Mucosa of descending colon (tissue), 3 donors: ENCODE measurements around the gene MAVS. TPM values are rescaled to one million over a fixed set of nuclear protein-coding genes. Genes with fewer than 3 reads are reported as not detected.

Source experiments
- ATAC-seq: fragments of 200-7000 bp; cut with Tn5 transposase; one replicate; pipeline ENCODE4 v1.9.1; 2020; ENCODE audit warnings: mild to moderate bottlenecking, moderate library complexity
- DNase-seq, 3 donors: peaks; one replicate each; pipeline ENCODE4 v3.0.0-alpha.2; 2020
- H3K36me3 ChIP-seq: fragments of 200-600 bp; one replicate; pipeline ENCODE4 v1.8.0; 2021; ENCODE audit warnings: low read depth, mild to moderate bottlenecking
- H3K4me1 ChIP-seq: fragments of 200-600 bp; one replicate; pipeline ENCODE4 v1.8.0; 2021; ENCODE audit warnings: low read depth, mild to moderate bottlenecking
- H3K4me3 ChIP-seq: fragments of 200-600 bp; one replicate; pipeline ENCODE4 v1.8.0; 2021; ENCODE audit warnings: mild to moderate bottlenecking
- H3K9me3 ChIP-seq: fragments of 200-600 bp; one replicate; pipeline ENCODE4 v1.8.0; 2021; ENCODE audit warnings: mild to moderate bottlenecking
- intact Hi-C, 2 donors: fragments of 100-400 bp; cut with DNase I in 1 of 2; cut with micrococcal nuclease in 1 of 2; formaldehyde crosslinking; loops; one replicate each; pipeline versions ENCODE4 v1.11.0 to v1.11.1; 2022; cut with DNase I, micrococcal nuclease
- total RNA-seq, 3 donors: library from RNA; stranded (reverse); fragmentation: NEBNext Ultra II Directional in 2 of 3; extraction: Animal tissue kit (Norgen Biotek cat#: 25700) in 2 of 3; gene quantifications; one replicate each; pipeline versions ENCODE4 v1.2.1 to v1.2.4, GENCODE V29; 2021 to 2023
- TF ChIP-seq, protein P1 (sequence below): fragments of 200-600 bp; IDR thresholded peaks from one replicate; pipeline ENCODE4 v1.8.0; 2022; ENCODE audit warnings: antibody characterized with exemption, mild to moderate bottlenecking
- donor health status: DM: no; HTN: no; CAD: no; lungs with moderate emphysema.
- donor health status: DM: no; HTN: no; CAD: no.
- donor health status: DM: no; HTN: yes; CAD: no.

MAVS gene
- total RNA-seq, 3 donors from 2014 or later, result 60.7 to 79.5 (median 72.3) TPM

DNA sequence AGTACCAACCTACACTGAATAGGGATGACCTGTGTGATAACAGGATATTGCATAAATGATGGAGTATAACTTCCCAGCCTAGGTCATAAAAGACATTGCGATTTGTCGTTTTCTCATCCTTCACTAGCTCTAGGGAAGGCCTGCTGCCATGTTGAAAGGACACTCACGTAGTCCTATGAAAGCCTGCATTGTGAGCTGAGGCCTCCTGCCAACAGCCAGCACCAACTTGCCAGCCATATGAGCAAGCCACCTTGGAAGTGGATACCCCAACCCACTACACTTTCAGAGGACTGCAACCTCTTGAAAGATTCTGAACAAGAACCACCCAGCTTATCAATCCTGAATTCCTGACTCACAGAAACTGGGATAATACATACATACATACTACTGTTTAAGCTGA is 39.1 kb downstream of the MAVS start:
- H3K9me3 ChIP-seq, result no peaks in the 10 kb centered on the region
- DNase-seq, result no peak
- intact Hi-C loops, result no loop called here
- H3K4me3 ChIP-seq, result no peak overlapping the region
- H3K36me3 ChIP-seq, result no peaks in the 10 kb centered on the region
- no peak for ATAC-seq
- TF ChIP-seq, protein P1, sequence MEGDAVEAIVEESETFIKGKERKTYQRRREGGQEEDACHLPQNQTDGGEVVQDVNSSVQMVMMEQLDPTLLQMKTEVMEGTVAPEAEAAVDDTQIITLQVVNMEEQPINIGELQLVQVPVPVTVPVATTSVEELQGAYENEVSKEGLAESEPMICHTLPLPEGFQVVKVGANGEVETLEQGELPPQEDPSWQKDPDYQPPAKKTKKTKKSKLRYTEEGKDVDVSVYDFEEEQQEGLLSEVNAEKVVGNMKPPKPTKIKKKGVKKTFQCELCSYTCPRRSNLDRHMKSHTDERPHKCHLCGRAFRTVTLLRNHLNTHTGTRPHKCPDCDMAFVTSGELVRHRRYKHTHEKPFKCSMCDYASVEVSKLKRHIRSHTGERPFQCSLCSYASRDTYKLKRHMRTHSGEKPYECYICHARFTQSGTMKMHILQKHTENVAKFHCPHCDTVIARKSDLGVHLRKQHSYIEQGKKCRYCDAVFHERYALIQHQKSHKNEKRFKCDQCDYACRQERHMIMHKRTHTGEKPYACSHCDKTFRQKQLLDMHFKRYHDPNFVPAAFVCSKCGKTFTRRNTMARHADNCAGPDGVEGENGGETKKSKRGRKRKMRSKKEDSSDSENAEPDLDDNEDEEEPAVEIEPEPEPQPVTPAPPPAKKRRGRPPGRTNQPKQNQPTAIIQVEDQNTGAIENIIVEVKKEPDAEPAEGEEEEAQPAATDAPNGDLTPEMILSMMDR, result no peak
- peaks cover 15% of the 10 kb centered on the region for H3K4me1 ChIP-seq

GRCh38 chr20:3887876-3888620 is 41.4 kb downstream of the MAVS start:
- DNase-seq, result peak in 1 of 3 donors; percentile 32
- intact Hi-C loops, result no loop called here
- ATAC-seq, result no peak
- H3K9me3 ChIP-seq, result no peaks in the 10 kb centered on the region
- TF ChIP-seq, protein P1, result no peak
- H3K4me3 ChIP-seq, result peak overlapping the region; percentile 100
- no peaks in the 10 kb centered on the region for H3K36me3 ChIP-seq
- H3K4me1 ChIP-seq, result peaks cover 33% of the 10 kb centered on the region

DNA sequence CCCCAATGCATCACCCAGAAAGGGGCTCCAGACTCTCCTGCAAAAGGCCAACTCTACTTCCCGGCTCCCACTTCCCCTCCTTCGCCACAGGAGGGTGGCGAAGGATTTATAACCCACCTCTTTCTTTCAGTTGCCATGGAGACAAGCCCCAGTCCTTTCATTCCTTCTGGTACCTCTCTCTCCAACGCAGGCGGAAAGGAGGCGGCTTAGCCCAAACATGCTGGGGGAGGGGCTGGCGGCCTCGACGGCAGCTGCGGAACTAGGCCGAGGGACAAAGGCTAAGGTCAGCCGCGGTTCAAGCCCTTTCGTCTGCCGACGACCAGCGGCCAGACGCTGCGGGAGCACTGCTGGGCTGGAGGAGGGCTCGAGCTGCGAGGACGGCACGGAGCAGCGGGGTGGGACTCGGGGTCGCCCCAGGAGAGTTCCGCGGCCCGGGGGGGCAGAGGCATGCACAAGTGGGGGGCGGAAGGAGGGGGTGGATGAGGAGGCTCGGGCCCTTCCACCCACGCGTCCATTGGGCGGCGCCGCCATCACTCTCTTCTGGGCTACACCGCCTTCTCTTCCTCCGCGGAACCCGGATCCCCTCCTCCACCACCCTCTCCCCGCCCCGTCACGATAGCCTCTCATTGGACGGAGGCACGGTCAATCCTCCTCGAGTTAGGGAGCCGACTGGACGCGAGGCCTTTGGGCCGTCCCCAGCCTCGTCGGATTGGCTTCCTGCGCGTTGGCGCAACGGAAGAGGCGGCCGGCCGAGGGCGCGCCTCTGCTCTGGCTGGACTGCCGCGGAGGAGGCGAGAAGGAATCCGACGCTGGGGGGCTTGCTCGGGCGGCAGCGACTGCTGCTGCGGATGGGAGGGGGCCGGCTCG is 42.2 kb downstream of the MAVS start, which contains the start of gene PANK2:
Gene PANK2 (plus strand): TSS at position 766 of the 867 bp plus-strand sequence.
- peaks cover 37% of the 10 kb centered on the region for H3K4me1 ChIP-seq
- peak within 1 kb of the TSS; percentile 100 for H3K4me3 ChIP-seq
- intact Hi-C loops, result no loop called here
- DNase-seq, result peak; percentile 99 to 100 (median 99)
- peak; percentile 97 for ATAC-seq
- no peaks in the 10 kb centered on the region for H3K36me3 ChIP-seq
- H3K9me3 ChIP-seq, result no peaks in the 10 kb centered on the region
- TF ChIP-seq, protein P1, result peak; percentile 28

- peak; percentile 57 to 79 (median 67) for DNase-seq
- ATAC-seq, result peak; percentile 39
- TF ChIP-seq, protein P1, result no peak
- intact Hi-C loops, result no loop called here
- peak overlapping the region; percentile 100 for H3K4me3 ChIP-seq
- H3K9me3 ChIP-seq, result no peaks in the 10 kb centered on the region
- H3K36me3 ChIP-seq, result no peaks in the 10 kb centered on the region
- peaks cover 42% of the 10 kb centered on the region for H3K4me1 ChIP-seq
Observed at GRCh38 chr20:3889489-3890397, 43.1 kb downstream of the MAVS start.

DNA sequence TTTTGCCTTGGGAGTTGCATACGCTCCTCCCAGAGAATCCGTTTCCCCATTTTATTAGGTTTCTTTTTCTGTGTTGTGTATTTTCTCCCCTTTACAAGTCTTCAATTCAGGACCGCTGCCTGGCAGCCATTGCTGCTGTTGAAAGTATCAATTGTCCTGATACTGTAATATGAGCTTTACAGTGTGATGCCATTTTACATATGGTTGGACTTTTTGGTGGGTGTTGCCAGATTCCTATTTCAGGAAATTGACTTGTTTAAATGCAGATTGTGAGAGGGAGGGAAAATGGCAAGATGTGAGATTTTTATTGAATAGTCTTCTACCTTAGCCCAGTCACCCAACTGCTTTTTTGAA is 43.7 kb downstream of the MAVS start:
- Histone ChIP-seq H3K4me3 (peak overlapping the region; percentile 100), H3K36me3 (no peaks in the 10 kb centered on the region), H3K4me1 (peaks cover 46% of the 10 kb centered on the region), H3K9me3 (no peaks in the 10 kb centered on the region)
- TF ChIP-seq, protein P1, result peak; percentile 3
- intact Hi-C loops, result no loop called here
- DNase-seq (no peak), ATAC-seq (no peak)
